Keratinocyte (primary cell): Measurements from ENCODE around the gene TSHZ1. TPM values are rescaled to one million over a fixed set of nuclear protein-coding genes. Genes with fewer than 3 reads are reported as not detected.

Experiments used
- DNase-seq: peaks from one replicate; pipeline ENCODE4 v3.0.0-alpha.2; 2011; ENCODE audit warnings: low read depth, missing footprints, low spot score
- FAIRE-seq: peaks from 2 replicates; lab custom pipeline; 2011; peaks lifted over from hg19 to GRCh38; lab: Jason Lieb, UNC
- H2AFZ ChIP-seq: 2 replicates; pipeline ENCODE4 v1.6.0; 2012; ENCODE audit warnings: low read length, control low read depth, inconsistent platforms; ENCODE audit not compliant: control insufficient read depth
- H3K27ac ChIP-seq: 2 replicates; pipeline ENCODE4 v1.5.1; 2011; ENCODE audit warnings: low read length; ENCODE audit not compliant: control insufficient read depth, insufficient read depth
- H3K27me3 ChIP-seq: 3 replicates; pipeline ENCODE4 v1.6.0; 2011; ENCODE audit warnings: low read length; ENCODE audit not compliant: control insufficient read depth, insufficient read depth; ENCODE audit errors: extremely low read depth
- H3K36me3 ChIP-seq, 2 experiments: 2 replicates in 1 of 2; 3 replicates in 1 of 2; pipeline ENCODE4 v1.5.1; 2011; ENCODE audit warnings: low read length in 2 of 2, mild to moderate bottlenecking in 1 of 2; ENCODE audit not compliant: control insufficient read depth in 2 of 2, insufficient read depth in 2 of 2; ENCODE audit errors: extremely low read depth in 1 of 2
- H3K4me1 ChIP-seq: 3 replicates; pipeline ENCODE4 v1.5.1; 2011; ENCODE audit warnings: low read length; ENCODE audit not compliant: control insufficient read depth, insufficient read depth; ENCODE audit errors: extremely low read depth
- H3K4me2 ChIP-seq: 3 replicates; pipeline ENCODE4 v1.6.0; 2011; ENCODE audit warnings: low read depth, low read length; ENCODE audit not compliant: control insufficient read depth, insufficient read depth; ENCODE audit errors: extremely low read depth
- H3K4me3 ChIP-seq, 3 experiments: fragments of 200-600 bp in 1 of 3; sonication (generic) in 1 of 3; 2 replicates in 2 of 3; 3 replicates in 1 of 3; pipeline ENCODE4 v1.5.1; 2011 to 2016; ENCODE audit warnings: low read length in 3 of 3, mild to moderate bottlenecking in 3 of 3, control low read depth in 2 of 3, inconsistent platforms in 1 of 3, low read depth in 1 of 3, mixed read lengths in 1 of 3, mixed run types in 1 of 3, moderate library complexity in 1 of 3; ENCODE audit not compliant: control insufficient read depth in 2 of 3, insufficient read depth in 2 of 3; ENCODE audit errors: extremely low read depth in 1 of 3
- H3K79me2 ChIP-seq: 2 replicates; pipeline ENCODE4 v1.6.0; 2012; ENCODE audit warnings: low read length; ENCODE audit not compliant: control insufficient read depth, insufficient read depth
- H3K9ac ChIP-seq: 3 replicates; pipeline ENCODE4 v1.6.0; 2011; ENCODE audit warnings: low read length; ENCODE audit not compliant: control insufficient read depth, insufficient read depth; ENCODE audit errors: extremely low read depth
- H3K9me1 ChIP-seq: 3 replicates; pipeline ENCODE4 v1.6.0; 2011; ENCODE audit warnings: low read length; ENCODE audit not compliant: control insufficient read depth, insufficient read depth; ENCODE audit errors: extremely low read depth
- H3K9me3 ChIP-seq: 2 replicates; pipeline ENCODE4 v1.5.1; 2012; ENCODE audit warnings: low read depth, low read length; ENCODE audit not compliant: control insufficient read depth
- H4K20me1 ChIP-seq: 3 replicates; pipeline ENCODE4 v1.6.0; 2011; ENCODE audit warnings: low read length; ENCODE audit not compliant: control insufficient read depth, insufficient read depth; ENCODE audit errors: extremely low read depth
- CTCF ChIP-seq, 3 experiments: IDR thresholded peaks in 1 of 3; conservative IDR thresholded peaks in 1 of 3; optimal IDR thresholded peaks in 1 of 3; 2 replicates in 2 of 3; 3 replicates in 1 of 3; pipeline versions ENCODE3 to v1.5.1; 2011; ENCODE audit warnings: low read length in 3 of 3, mild to moderate bottlenecking in 3 of 3, moderate library complexity in 2 of 3, control low read depth in 1 of 3, inconsistent platforms in 1 of 3; ENCODE audit not compliant: insufficient read depth in 2 of 3; ENCODE audit errors: extremely low read depth in 1 of 3
- EZH2 ChIP-seq: IDR thresholded peaks from one replicate; pipeline ENCODE4 v1.6.1; 2012; ENCODE audit warnings: inconsistent platforms, mild to moderate bottlenecking, low read length, moderate library complexity
- dilution Hi-C: fragments of 300-500 bp; cut with MboI; formaldehyde crosslinking; loops from one replicate; pipeline ENCODE4 v1.7.0; 2020; ENCODE audit warnings: low sequenced_read_pairs; ENCODE audit not compliant: extremely low pct_ligation_motif_present
- polyA plus RNA-seq, 5 experiments: library from polyadenylated mRNA; depleted of rRNA in 3 of 5; stranded (reverse) in 3 of 5; stranded (forward) in 1 of 5; unstranded in 1 of 5; fragments of >200 nt; gene quantifications; 1 replicate in 1 of 5; 2 replicates in 3 of 5; 3 replicates in 1 of 5; pipeline versions ENCODE4 v1.2.1 to v1.2.3, GENCODE V29; 2011 to 2012; ENCODE audit warnings: missing spikeins in 2 of 5, low read depth in 1 of 5, low replicate concordance in 1 of 5

Gene TSHZ1
- polyA plus RNA-seq, 1 donor (not counting 4 experiments of a cell fraction or from before 2014, with no cell fraction given): 2.2 TPM

GRCh38 chr18:75247611-75248421 is 37.2 kb downstream of the TSHZ1 start:
- peak overlapping the region; percentile 49 for H2AFZ ChIP-seq
- H3K4me3 ChIP-seq: peak overlapping the region; percentile 15 to 66 (median 59)
- H3K36me3 ChIP-seq: no peaks in the 10 kb centered on the region
- peak overlapping the region; percentile 82 for H3K4me2 ChIP-seq
- no peaks in the 10 kb centered on the region for H3K9me3 ChIP-seq
- H3K27me3 ChIP-seq: no peaks in the 10 kb centered on the region
- no peak for DNase-seq
- no peak for TF ChIP-seq EZH2
- TF ChIP-seq CTCF (optimal IDR thresholded peaks at IDR 0.05 in 1 of 3, IDR thresholded peaks at IDR 0.05 in 1 of 3, conservative IDR thresholded peaks at IDR 0.05 in 1 of 3; ENCODE audit: extremely low read depth in 1 of 3, insufficient read depth in 2 of 3, low read length in 3 of 3): no peak
- no peaks in the 10 kb centered on the region for H4K20me1 ChIP-seq
- peak overlapping the region; percentile 67 for H3K9ac ChIP-seq
- peaks cover 4% of the 10 kb centered on the region for H3K4me1 ChIP-seq
- no peak for FAIRE-seq
- peaks cover 12% of the 10 kb centered on the region for H3K79me2 ChIP-seq
- no peaks in the 10 kb centered on the region for H3K9me1 ChIP-seq
- H3K27ac ChIP-seq: peak overlapping the region; percentile 66
- dilution Hi-C loops: no loop called here

GRCh38 chr18:75248426-75249174 is 38.0 kb downstream of the TSHZ1 start:
- no peak for DNase-seq
- Histone ChIP-seq H3K27me3 (no peaks in the 10 kb centered on the region), H4K20me1 (no peaks in the 10 kb centered on the region), H2AFZ (peak overlapping the region; percentile 49), H3K9me1 (no peaks in the 10 kb centered on the region), H3K4me2 (peak overlapping the region; percentile 82), H3K4me3 (peak overlapping the region in 2 of 3 experiments; percentile 59 to 66), H3K9ac (peak overlapping the region; percentile 67), H3K79me2 (peaks cover 12% of the 10 kb centered on the region), H3K36me3 (no peaks in the 10 kb centered on the region), H3K4me1 (peaks cover 4% of the 10 kb centered on the region), H3K9me3 (no peaks in the 10 kb centered on the region), H3K27ac (peak overlapping the region; percentile 66)
- no peak for FAIRE-seq
- TF ChIP-seq CTCF (optimal IDR thresholded peaks at IDR 0.05 in 1 of 3, IDR thresholded peaks at IDR 0.05 in 1 of 3, conservative IDR thresholded peaks at IDR 0.05 in 1 of 3; ENCODE audit: extremely low read depth in 1 of 3, insufficient read depth in 2 of 3, low read length in 3 of 3): no peak
- no peak for TF ChIP-seq EZH2
- dilution Hi-C loops: no loop called here
